Gastrocnemius medialis (tissue), 4 donors: ENCODE measurements around the gene KMT2A. TPM values are rescaled to one million over a fixed set of nuclear protein-coding genes. Genes with fewer than 3 reads are reported as not detected.
"Not testable (repeated sequence)": the region's sequence is repeated elsewhere in the genome, so short reads cannot be mapped to it uniquely, and the experiment has no call there.

Experiments
- ATAC-seq, 2 donors: fragments of 150-250 bp; one replicate each; pipeline ENCODE4 v1.9.1; 2016
- DNase-seq, 2 donors: peaks; one replicate each; pipeline ENCODE4 v3.0.0-alpha.2; 2019
- H3K27ac ChIP-seq, 4 donors: fragments of 200-600 bp; sonication (generic); 1 replicate in 1 of 4; 2 replicates in 3 of 4; pipeline ENCODE4 v1.5.1; 2016 to 2018; ENCODE audit warnings: mild to moderate bottlenecking in 2 of 4, moderate library complexity in 1 of 4
- H3K27me3 ChIP-seq, 3 donors: fragments of 200-600 bp; sonication (generic) in 2 of 3; 1 replicate in 1 of 3; 2 replicates in 2 of 3; pipeline versions ENCODE4 v1.5.1 to v1.6.0; 2016 to 2019; ENCODE audit warnings: mild to moderate bottlenecking in 1 of 3, moderate library complexity in 1 of 3
- H3K36me3 ChIP-seq, 2 donors: fragments of 200-600 bp; sonication (generic) in 1 of 2; one replicate each; pipeline ENCODE4 v1.5.1; 2017 to 2018
- H3K4me1 ChIP-seq, 2 donors: fragments of 200-600 bp; sonication (generic) in 1 of 2; one replicate each; pipeline ENCODE4 v1.5.1; 2016 to 2017; ENCODE audit warnings: mild to moderate bottlenecking in 2 of 2
- H3K4me3 ChIP-seq, 4 donors: fragments of 200-600 bp; sonication (generic) in 3 of 4; 1 replicate in 1 of 4; 2 replicates in 3 of 4; pipeline ENCODE4 v1.5.1; 2016 to 2019; ENCODE audit warnings: mild to moderate bottlenecking in 2 of 4
- H3K9me3 ChIP-seq, 3 donors: fragments of 200-600 bp; sonication (generic) in 2 of 3; 1 replicate in 1 of 3; 2 replicates in 2 of 3; pipeline ENCODE4 v1.5.1; 2016 to 2019
- POLR2A ChIP-seq, 2 donors: fragments of 450-650 bp; IDR thresholded peaks; one replicate each; pipeline ENCODE4 v1.6.1; 2017; ENCODE audit warnings: antibody characterized with exemption in 2 of 2, mild to moderate bottlenecking in 2 of 2, moderate library complexity in 2 of 2
- in situ Hi-C, 4 donors: fragments of 200-750 bp; cut with MboI; loops; one replicate each; pipeline versions ENCODE4 v1.15.0 to v1.8.0; 2017; ENCODE audit warnings: low sequenced_read_pairs in 4 of 4
- intact Hi-C: fragments of 100-400 bp; cut with DNase I; formaldehyde crosslinking; loops from one replicate; pipeline ENCODE4 v1.15.1; 2023; ENCODE audit warnings: low total_unique reads
- total RNA-seq, 4 donors: library from RNA; depleted of rRNA; stranded (reverse); fragments of >200 nt; gene quantifications; one replicate each; pipeline versions ENCODE4 v1.1.0 to v1.2.3, GENCODE V29; 2016
- TF ChIP-seq, protein P1 (sequence below), 5 experiments: fragments of 450-650 bp in 3 of 5; fragments of 200-600 bp in 2 of 5; sonication (generic) in 2 of 5; IDR thresholded peaks in 4 of 5; conservative IDR thresholded peaks in 1 of 5; 1 replicate in 4 of 5; 2 replicates in 1 of 5; pipeline ENCODE4 v1.5.1; 2016 to 2019; ENCODE audit warnings: antibody characterized with exemption in 5 of 5, mild to moderate bottlenecking in 3 of 5, moderate library complexity in 3 of 5

The KMT2A gene
- total RNA-seq, 4 donors from 2014 or later: 24.3 to 55.6 (median 27.9) TPM

GRCh38 chr11:118410055-118410745 lies 26.1 kb upstream of the KMT2A start:
- in situ Hi-C loops (no loop called here), intact Hi-C loops (no loop called here)
- Histone ChIP-seq H3K9me3 (no peaks in the 10 kb centered on the region), H3K4me3 (no peak overlapping the region), H3K36me3 (peaks cover 0 to 48% of the 10 kb centered on the region in 2 donors), H3K27ac (no peak overlapping the region), H3K27me3 (no peaks in the 10 kb centered on the region), H3K4me1 (peaks cover 3 to 17% of the 10 kb centered on the region in 2 donors)
- no peak for TF ChIP-seq POLR2A (IDR thresholded peaks at IDR 0.05)
- TF ChIP-seq, protein P1, sequence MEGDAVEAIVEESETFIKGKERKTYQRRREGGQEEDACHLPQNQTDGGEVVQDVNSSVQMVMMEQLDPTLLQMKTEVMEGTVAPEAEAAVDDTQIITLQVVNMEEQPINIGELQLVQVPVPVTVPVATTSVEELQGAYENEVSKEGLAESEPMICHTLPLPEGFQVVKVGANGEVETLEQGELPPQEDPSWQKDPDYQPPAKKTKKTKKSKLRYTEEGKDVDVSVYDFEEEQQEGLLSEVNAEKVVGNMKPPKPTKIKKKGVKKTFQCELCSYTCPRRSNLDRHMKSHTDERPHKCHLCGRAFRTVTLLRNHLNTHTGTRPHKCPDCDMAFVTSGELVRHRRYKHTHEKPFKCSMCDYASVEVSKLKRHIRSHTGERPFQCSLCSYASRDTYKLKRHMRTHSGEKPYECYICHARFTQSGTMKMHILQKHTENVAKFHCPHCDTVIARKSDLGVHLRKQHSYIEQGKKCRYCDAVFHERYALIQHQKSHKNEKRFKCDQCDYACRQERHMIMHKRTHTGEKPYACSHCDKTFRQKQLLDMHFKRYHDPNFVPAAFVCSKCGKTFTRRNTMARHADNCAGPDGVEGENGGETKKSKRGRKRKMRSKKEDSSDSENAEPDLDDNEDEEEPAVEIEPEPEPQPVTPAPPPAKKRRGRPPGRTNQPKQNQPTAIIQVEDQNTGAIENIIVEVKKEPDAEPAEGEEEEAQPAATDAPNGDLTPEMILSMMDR (IDR thresholded peaks at IDR 0.05 in 4 of 5, conservative IDR thresholded peaks at IDR 0.05 in 1 of 5): no peak
- no peak for DNase-seq
- no peak for ATAC-seq

GRCh38 chr11:118411530-118411929 lies 24.8 kb upstream of the KMT2A start:
- TF ChIP-seq POLR2A (IDR thresholded peaks at IDR 0.05): no peak
- ATAC-seq (no peak), DNase-seq (no peak)
- intact Hi-C loops (no loop called here), in situ Hi-C loops (no loop called here)
- Histone ChIP-seq H3K27ac (peak overlapping the region in 1 of 4 donors; percentile 22), H3K36me3 (peaks cover 0 to 42% of the 10 kb centered on the region in 2 donors), H3K4me1 (peaks cover 0 to 4% of the 10 kb centered on the region in 2 donors), H3K9me3 (no peaks in the 10 kb centered on the region), H3K27me3 (no peaks in the 10 kb centered on the region), H3K4me3 (no peak overlapping the region)

- H3K27me3 ChIP-seq: no peaks in the 10 kb centered on the region
- intact Hi-C loops: no loop called here
- H3K4me1 ChIP-seq: no peaks in the 10 kb centered on the region
- DNase-seq (no peak), ATAC-seq (no peak)
- H3K4me3 ChIP-seq: no peak overlapping the region
- in situ Hi-C loops: no loop called here
- no peaks in the 10 kb centered on the region for H3K9me3 ChIP-seq
- peaks cover 0 to 28% of the 10 kb centered on the region in 2 donors for H3K36me3 ChIP-seq
- H3K27ac ChIP-seq: no peak overlapping the region
- no peak for TF ChIP-seq POLR2A (IDR thresholded peaks at IDR 0.05)
- TF ChIP-seq, protein P1 (IDR thresholded peaks at IDR 0.05 in 4 of 5, conservative IDR thresholded peaks at IDR 0.05 in 1 of 5): no peak
These were observed 23.4 kb upstream of the KMT2A start for GRCh38 chr11:118412921-118413320.

- in situ Hi-C loops: no loop called here
- Histone ChIP-seq H3K9me3 (no peaks in the 10 kb centered on the region), H3K27me3 (no peaks in the 10 kb centered on the region), H3K36me3 (peaks cover 0 to 14% of the 10 kb centered on the region in 2 donors), H3K4me1 (peaks cover 0 to 5% of the 10 kb centered on the region in 2 donors), H3K27ac (peak overlapping the region in 1 of 4 donors; percentile 22), H3K4me3 (no peak overlapping the region)
- TF ChIP-seq, protein P1 (IDR thresholded peaks at IDR 0.05 in 4 of 5, conservative IDR thresholded peaks at IDR 0.05 in 1 of 5): no peak
- no peak for TF ChIP-seq POLR2A (IDR thresholded peaks at IDR 0.05)
- ATAC-seq (no peak), DNase-seq (no peak)
- intact Hi-C loops: no loop called here
These were observed 21.1 kb upstream of the KMT2A start for GRCh38 chr11:118415062-118415738.

- Histone ChIP-seq H3K4me1 (peaks cover 0 to 5% of the 10 kb centered on the region in 2 donors), H3K9me3 (no peaks in the 10 kb centered on the region), H3K36me3 (peaks cover 0 to 14% of the 10 kb centered on the region in 2 donors), H3K27me3 (no peaks in the 10 kb centered on the region), H3K4me3 (no peak overlapping the region), H3K27ac (peak overlapping the region in 1 of 4 donors; percentile 22)
- DNase-seq (peak in 1 of 2 donors; percentile 35), ATAC-seq (peak; percentile 70 to 81)
- no peak for TF ChIP-seq POLR2A (IDR thresholded peaks at IDR 0.05)
- TF ChIP-seq, protein P1 (IDR thresholded peaks at IDR 0.05 in 4 of 5, conservative IDR thresholded peaks at IDR 0.05 in 1 of 5): no peak
- intact Hi-C loops (no loop called here), in situ Hi-C loops (no loop called here)
These were observed 20.6 kb upstream of the KMT2A start for GRCh38 chr11:118415739-118416068.

DNA sequence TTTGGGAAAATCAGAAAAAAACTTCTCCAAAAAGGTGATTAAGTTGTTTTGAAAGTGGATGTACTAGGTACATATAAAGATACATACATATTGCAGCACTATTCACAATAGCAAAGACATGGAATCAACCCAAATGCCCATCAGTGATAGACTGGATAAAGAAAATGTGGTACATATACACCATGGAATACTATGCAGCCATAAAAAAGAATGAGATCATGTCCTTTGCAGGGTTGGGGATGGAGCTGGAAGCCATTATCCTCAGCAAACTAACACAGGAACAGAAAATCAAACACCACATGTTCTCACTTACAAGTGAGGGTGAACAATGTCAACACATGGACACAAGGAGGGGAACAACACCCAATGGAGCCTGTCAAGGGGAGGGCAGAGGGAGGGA lies 19.4 kb upstream of the KMT2A start:
- in situ Hi-C loops, H3K4me3 ChIP-seq, DNase-seq, H3K9me3 ChIP-seq, H3K4me1 ChIP-seq, H3K27ac ChIP-seq, ATAC-seq, H3K27me3 ChIP-seq, intact Hi-C loops: not testable (repeated sequence)
- peaks cover 0 to 14% of the 10 kb centered on the region in 2 donors for H3K36me3 ChIP-seq
